Epidermal melanocyte (primary cell): Measurements from ENCODE around the gene RNF19B.
"Not testable (repeated sequence)": the region's sequence is repeated elsewhere in the genome, so short reads cannot be mapped to it uniquely, and the experiment has no call there.

Source experiments
- DNase-seq: peaks from one replicate; pipeline ENCODE4 v3.0.0; 2011; ENCODE audit warnings: low spot score; ENCODE audit not compliant: insufficient read length

The RNF19B gene, protein sequence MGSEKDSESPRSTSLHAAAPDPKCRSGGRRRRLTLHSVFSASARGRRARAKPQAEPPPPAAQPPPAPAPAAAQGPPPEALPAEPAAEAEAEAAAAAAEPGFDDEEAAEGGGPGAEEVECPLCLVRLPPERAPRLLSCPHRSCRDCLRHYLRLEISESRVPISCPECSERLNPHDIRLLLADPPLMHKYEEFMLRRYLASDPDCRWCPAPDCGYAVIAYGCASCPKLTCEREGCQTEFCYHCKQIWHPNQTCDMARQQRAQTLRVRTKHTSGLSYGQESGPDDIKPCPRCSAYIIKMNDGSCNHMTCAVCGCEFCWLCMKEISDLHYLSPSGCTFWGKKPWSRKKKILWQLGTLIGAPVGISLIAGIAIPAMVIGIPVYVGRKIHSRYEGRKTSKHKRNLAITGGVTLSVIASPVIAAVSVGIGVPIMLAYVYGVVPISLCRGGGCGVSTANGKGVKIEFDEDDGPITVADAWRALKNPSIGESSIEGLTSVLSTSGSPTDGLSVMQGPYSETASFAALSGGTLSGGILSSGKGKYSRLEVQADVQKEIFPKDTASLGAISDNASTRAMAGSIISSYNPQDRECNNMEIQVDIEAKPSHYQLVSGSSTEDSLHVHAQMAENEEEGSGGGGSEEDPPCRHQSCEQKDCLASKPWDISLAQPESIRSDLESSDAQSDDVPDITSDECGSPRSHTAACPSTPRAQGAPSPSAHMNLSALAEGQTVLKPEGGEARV

DNA sequence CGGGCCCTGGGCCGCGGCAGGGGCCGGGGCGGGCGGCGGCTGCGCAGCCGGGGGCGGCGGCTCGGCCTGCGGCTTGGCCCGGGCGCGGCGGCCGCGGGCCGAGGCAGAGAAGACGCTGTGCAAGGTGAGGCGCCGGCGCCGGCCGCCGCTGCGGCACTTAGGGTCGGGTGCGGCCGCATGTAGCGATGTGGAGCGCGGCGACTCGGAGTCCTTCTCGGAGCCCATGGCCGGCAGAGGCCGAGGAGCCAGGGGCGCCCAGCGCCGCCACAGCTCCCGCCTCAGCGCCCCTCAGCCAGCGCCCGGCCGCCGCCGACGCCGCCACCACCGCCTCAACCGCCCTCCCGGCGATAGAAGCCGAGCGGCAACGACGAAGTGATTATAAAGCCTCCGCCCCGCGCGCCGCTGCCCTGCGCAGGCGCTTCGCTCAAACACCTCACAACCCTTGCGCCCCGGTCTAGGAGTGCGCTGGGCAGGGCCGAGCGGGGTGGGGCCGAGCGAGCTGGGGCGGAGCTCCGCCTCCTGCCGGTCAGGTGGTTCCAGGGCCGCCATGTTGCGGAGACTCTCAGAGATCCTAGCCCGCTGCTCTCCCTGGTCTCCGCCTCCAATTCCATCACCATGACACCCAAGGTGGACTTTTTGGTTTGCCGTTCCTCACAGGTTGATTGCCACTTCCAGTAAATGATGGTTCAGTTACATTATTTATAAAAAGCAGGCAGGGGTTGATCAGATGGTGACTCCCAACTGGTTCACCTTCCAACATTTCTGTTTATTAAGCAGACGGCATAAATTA lies at the start of gene RNF19B:
RNF19B (minus strand) TSS at position 349 of the 790 bp plus-strand sequence; CDS start at position 225, 124 bp downstream.
- DNase-seq, result peak; percentile 99

DNA sequence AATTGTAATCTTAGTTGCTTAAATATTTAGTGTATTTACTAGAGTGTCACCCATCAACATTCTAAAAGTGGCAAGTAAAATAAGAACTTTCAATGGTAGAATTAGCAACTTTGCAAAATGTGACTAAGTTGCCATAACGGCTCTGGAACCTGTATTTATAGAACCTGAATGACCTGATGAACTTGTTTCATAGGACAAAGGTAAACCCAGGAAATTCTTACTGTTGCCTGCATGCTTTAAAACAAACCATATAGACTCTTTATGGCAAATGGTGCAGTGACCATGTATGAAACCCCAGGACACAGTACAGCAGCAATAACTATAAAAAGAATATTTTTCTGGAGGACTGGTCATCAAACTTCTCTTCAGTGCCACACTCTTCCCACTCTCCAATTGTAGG lies 49.2 kb upstream of the RNF19B start:
- DNase-seq, result no peak

DNA sequence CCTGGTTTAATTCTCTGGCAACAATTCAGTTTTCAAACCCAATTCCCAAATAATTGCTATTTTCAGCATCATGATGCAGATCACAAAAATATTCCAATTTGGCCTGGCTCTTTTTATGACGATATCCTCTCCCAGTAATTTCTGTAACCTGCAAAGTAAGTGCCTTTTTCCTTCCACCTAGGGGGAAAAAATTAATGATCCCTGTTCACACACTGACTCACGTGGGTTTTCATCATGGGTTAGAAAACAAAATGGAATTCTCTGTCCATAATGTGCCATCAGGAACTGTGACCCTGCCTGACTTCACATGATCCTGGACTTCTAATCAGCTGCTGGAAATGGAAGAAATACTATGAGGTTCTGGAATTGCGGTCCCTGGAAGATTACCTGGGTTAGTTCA lies 47.6 kb upstream of the RNF19B start:
- DNase-seq, result no peak

DNA sequence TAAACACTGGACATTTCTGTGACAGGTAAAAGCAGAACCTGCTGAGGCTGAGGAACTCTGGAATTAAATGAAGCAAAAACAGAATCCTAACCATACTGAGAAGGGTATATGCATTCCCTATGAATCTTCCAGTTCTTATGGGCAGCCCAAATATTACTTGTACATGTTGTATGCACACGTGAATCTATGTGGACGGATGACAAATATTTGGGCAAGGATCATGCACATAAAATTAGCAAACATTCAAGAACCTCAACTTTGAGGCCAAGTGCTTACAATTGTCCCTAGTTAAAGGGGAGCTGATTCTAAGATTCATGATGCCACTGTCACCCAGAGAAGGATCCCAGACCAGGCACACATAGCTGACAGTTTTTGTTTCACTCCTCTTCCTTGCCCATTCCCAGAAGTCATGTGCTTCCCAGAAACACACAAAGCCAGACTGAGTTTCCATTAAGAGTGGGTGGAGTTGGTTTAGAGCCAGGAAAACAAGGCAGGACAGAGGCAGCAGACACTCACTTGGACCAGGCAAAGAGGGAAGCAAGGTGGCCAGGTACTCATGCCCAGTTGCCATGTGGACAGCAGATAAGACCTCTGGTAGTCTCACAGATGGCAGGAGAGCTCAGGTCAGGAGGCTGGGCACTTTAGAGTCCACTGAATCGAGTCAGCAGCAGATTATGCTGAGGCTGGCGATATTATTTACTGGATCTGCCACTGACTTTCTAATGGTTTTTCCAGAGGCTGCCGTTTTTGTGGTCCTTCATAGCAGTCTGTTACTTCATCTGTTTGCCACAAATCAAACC lies 46.5 kb upstream of the RNF19B start:
- DNase-seq, result peak; percentile 36

DNA sequence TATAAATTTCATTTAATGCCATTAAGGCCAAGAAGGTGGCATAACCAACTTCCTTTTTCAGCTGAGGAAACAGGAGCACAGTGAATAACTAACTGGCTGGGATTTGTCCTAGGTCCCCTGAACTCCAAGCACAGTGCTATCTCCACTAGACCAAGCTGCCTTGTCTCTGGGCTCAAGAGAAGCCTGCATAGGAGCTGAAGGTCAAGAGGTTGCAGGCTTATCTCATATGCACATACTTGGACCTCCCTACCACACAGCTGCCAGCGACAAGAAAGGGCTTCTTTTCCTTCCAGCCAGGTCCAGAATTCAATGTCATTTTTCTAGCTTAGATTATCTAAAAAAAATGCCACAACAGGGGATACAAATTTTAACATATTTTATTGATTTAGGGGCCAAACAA lies 45.0 kb upstream of the RNF19B start:
- DNase-seq, result no peak

DNA sequence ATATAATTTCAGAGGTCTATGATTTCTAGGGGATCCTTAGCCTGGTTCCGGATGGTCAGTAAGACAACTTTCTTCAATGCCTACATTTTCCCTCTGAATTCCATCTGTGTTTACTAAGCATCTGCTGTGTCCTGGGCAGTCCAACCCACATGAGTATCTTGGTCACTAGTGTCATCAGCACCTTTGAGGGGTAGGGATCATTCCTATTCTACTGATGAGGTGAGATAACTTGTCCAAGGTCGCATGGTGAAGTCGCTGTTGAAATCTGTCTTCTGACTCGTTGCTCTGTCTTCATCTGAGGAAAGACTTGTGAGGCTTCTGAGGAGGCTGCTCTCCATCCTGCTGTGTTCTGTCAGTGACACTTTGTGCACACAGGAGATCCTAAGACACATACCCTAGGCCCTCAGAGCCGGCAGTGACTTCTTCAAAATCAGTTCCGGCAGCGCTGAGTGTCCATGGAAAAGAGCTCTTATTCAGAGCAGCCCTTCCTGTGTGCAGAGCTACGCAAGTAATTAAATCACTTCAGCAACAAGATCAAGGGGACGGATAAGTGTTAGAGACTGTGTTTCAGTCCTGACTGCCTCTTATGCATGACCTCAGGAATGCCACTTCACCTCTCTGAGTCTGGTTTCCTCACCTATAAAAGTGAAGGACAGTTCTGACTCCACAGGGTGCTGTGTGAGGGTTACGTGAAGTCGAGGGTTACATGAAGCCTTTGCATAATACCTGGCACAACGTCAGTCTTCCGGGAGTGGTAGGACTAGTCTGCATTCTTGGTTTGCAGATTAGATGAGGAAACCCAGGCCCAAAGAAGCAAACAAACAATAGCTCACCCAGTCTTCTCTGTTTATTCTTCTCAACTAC lies 43.7 kb upstream of the RNF19B start:
- DNase-seq, result no peak

DNA sequence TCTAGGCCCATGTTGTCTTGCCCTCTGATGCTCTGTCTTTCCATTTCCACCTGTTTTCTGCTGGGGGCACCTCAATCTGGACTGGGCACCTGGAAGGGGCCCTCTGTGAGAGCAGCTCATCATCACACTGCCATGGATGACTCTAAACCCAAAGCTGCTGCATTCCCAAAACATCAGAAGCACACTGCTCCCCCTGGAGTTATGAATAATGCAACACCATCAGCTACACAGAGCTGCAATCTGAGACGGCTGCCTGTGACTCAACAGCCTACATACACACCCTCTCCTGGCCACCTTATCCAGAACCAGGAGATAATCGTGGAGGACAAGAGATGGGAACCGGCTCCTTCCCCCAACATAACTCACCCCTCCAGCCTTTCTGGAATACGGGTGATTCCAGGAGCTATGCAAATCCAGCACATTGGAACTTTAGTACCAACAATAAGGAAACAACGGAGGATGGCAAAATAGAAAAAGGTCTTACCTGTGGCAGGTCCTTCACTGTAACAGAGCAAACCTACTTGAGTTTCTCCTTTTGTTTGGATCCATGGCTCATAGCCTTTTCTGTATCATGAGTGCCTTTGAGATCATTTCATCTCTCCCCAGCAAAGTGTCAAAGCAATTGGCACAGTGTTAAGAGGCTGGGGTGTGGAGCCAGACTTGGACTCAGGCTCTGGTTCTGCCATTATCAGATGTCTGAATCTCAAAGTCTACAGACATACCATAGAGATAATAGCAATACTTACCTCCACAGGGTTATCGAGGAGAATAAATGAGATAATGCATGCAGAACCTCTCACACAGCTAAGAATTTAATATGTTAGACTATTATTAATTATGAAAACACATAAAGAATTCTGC lies 42.8 kb upstream of the RNF19B start:
- no peak for DNase-seq

DNA sequence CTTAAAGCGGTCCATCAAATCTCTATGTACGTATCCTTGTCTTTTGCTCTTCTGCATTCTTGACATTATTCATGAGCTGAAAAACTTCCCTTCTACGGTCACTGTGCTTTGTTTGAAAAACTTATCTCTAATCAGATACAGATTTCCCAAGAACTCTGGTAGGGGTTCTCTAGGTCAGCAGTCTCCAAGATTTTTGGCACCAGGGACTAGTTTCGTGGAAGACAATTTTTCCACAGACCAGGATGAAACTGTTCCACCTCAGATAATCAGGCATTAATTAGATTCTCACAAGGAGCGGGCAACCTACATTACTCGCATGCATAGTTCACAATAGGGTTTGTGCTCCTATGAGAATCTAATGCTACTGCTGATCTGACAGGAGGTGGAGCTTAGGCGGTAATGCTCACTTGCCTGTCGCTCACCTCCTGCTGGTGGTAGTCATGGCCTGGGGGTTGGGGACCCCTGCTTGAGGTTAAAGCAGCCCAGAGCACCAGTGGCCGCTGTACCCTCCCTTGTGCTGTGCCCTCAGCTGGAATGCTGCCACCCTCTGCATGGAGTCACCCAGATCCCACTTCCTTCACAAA lies 41.3 kb upstream of the RNF19B start:
- no peak for DNase-seq

DNA sequence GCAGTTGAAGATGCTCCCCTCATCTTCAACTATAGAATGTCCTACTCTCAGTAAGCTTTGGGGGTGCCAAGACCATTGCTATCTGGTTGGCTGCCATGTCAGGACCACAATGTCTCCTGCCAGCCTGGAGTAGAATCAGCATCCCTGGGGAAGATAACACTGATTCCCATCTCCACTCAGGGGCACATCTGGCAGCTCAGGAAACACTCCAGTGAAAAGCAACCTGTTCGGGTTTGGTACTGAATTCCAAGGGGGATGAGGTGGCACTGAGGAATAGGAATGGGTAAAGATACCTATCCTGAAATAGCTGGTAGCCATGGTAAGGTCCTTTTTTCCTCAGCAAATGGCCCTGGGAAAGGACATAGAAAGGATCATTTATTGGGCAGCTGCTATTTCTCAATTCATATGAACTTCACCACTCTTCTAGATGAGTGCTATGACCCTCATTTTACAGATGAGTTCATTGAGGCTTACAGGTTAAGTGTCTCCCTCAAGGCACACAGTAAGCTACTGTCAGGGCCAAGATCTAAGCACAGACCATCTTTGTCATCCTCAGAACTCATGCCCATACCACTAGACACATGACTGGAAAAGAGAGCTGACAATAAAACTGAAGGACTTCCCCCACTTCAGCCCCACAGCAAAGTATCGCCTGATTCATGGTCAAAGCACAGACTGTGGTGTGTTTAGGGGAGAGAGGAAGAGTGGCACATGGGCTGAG lies 40.7 kb upstream of the RNF19B start:
- DNase-seq, result peak; percentile 90

DNA sequence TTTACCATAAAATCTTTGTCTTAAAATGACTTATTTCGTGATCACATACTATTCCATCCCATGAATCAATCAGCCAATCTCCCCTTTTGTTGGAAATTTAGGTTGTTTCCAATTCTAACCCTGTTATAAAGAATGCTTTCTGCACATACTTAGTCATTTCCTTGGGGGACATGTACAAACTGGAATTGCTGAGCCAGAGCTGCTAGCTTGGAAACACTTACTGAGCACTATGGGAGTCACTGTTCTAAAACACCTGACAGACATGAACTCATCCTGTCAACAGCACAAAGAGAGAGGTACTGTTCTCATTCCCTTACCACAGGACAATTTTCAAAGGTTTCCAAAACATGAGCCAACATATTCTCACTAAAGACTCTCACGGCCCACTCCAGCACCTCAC lies 40.0 kb upstream of the RNF19B start:
- no peak for DNase-seq

DNA sequence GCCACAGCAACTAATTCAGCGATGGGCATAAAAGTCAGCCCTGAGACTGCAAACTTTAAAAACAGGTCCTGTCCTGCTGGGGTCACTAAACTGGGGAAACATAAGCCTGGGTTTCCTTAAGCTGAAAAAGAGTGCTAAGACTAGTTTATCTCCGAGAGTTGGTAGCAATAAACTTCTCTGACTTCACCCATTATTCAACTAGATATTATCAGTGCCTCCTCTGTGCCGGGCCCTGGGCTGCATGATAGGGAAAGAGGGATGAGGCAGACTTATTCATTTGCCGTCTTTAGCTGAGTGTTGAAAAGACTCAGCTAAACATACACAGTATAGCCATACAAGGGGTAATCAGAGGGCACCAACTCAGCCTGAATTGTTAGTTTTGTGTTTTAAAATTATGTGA lies 39.0 kb upstream of the RNF19B start:
- DNase-seq, result no peak

DNA sequence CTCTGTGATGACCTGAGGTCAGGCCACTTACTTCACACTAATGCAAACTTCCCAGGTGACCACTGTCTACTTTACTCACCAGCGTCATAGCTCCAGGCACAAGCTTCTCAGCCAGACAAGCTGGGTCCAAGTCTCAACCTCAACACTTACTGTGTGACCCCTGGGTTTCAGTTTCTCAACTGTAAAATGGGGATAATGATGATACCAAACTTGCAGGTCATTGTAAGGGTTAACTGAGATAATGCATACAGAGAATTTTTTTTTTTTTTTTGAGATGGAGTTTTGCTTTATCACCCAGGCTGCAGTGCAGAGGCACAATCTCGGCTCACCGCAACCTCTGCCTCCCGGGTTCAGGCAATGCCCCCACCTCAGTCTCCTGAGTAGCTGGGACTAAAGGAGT lies 37.4 kb upstream of the RNF19B start:
- no peak for DNase-seq

DNA sequence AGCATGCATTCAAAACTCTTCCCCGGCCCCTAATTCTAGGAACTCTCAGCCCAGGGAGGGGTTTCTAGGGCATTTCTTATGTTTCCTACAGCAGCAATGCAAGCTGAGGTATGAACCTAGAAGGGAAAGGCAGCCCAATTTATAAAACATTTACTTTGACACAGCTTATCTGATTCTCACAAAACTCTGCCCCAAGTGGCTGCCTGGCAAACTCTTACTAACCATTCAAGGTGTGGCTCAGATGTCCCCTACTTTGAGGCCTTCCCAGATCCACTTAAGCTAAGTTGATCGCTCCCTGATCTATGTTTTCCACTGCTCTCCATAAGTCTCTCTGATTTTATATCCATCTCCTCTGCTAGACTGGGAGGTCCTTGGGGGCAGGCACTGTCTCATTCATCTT lies 36.7 kb upstream of the RNF19B start:
- DNase-seq, result no peak

DNA sequence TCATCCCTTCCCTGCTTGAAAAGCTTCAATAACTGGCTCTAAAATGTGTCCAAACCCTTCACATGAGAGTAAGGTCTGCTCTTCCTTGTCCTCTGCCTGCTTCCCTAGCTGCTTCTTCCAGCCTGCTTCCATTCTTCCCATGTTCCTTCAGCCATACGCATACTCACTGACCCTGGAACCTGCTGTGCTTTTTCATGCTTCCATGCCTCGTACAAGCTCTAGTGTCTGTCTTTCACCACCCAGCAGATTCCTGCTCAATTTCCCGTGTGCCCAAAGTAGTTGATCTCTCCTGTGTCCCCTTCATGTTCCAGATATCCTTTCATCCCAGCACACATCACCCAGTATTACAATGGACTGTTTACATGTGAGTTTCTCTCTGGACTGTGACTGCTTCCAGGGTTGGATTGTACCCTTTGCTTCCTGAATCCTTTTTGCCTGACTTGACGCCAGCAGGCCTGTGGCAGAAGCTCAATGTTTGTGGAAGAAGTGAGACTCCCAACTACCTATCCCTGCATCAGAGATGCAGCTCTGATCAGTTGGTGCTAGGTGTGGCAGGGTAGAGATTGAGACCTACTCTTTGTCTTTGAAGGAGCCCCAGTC lies 35.9 kb upstream of the RNF19B start:
- no peak for DNase-seq

DNA sequence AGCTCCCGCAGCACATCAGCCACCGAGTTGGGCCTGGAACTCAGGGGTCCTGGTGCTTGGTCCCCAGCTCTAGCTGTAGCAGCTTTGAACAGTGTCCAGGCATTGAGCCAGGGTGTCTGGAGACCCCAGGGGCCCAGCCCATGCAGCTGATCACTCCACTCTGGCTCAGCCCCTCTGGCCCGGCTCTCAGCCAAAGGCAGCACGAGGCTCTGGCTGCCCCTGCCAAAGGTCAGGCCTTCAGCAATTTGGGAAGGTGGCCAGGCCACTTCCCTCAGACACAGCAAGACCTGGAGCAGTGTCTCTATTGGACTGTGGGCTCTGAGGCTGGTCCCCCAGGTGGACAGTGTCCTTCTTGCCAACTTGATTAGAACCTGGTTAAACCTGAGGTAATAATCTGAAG lies 34.4 kb upstream of the RNF19B start:
- no peak for DNase-seq

DNA sequence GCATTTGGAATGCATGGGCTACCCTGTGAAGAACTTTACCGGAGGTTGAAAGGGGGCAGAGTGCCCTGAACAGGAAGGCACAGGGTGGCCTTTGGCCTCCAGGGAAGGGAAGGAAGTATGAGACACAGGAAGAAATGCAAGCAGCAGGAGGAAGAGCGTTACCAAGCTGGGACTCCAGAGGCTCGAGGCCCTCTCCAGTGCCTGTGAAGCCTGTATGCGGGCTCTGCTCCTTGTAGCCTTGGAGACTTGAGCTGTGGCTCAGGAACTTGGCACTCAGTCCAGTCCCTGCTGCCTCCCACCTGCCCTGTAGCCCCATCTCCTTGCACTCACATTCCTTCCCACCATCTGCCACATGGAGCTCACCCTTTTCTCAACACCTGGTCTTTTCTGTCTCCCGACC lies 33.5 kb upstream of the RNF19B start:
- no peak for DNase-seq

DNA sequence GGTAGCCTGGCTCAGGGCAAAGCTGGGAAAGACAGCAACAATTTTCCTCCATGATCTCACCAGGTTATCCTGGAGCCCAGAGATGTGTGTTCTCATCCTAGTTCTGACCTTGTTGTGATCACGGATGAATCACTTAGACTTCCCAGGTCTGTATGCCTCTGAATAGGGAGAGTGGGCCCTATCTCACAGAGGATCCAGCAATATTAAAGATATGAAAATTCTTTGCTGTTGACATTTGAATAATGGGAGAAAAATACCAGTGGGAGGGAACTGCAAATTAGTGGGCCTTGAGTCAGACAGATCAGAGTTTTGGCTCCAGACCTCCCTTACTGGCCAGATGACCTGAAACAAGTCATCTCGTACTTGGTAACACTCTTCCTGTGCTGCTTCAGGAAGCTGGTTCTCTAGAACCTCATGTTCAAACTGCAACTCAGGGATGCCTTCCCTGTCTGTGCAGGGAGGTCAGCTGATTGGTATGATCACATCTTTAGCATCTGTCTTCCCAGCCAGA lies 32.8 kb upstream of the RNF19B start:
- DNase-seq, result no peak

DNA sequence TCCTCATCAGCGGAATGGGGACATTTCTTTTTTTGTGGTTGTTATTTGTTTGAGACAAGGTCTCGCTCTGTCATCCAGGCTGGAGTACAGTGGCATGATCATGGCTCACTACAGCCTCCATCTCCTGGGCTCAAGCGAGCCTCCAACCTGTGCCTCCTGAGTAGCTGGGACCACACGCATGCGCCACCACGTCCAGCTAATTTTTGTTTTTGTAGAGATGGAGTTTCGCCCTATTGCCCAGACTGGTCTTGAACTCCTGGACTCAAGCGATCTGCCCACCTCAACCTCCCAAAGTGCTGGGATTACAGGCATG lies 28.7 kb upstream of the RNF19B start:
- DNase-seq, result not testable (repeated sequence)
